Endothelial cell of umbilical vein (primary cell): ENCODE data around the gene PAX2. TPM values are rescaled to one million over a fixed set of nuclear protein-coding genes. Genes with fewer than 3 reads are reported as not detected.

Experiments
- BruUV-seq: library from RNA; stranded (reverse); fragments of 400-500 nt; replicated peaks from 2 replicates; lab custom pipeline; 2021; lab: Mats Ljungman, UMichigan
- CTCF ChIA-PET: fragments of 300-600, 350-600 bp; sonication (Branson Sonifier 250); formaldehyde crosslinking; loops from one replicate; lab custom pipeline; 2021; ENCODE audit warnings: antibody characterized with exemption, inconsistent platforms; lab: Charles Lee
- POLR2A ChIA-PET: fragments of 300-600, 350-600 bp; sonication (Branson Sonifier 250); formaldehyde crosslinking; loops from one replicate; lab custom pipeline; 2021; ENCODE audit warnings: antibody characterized with exemption, inconsistent platforms; lab: Charles Lee
- DNase-seq: peaks from one replicate; pipeline ENCODE4 v3.0.0-alpha.2; 2011; ENCODE audit warnings: low read depth, low spot score
- FAIRE-seq: peaks from 2 replicates; lab custom pipeline; 2011; peaks lifted over from hg19 to GRCh38; lab: Jason Lieb, UNC
- H2AFZ ChIP-seq: 2 replicates; pipeline ENCODE4 v1.6.0; 2012; ENCODE audit warnings: low read depth, low read length, control low read depth, inconsistent platforms
- H3K27ac ChIP-seq: 2 replicates; pipeline ENCODE4 v1.5.1; 2011; ENCODE audit warnings: low read depth, mild to moderate bottlenecking, control low read depth, low read length, moderate library complexity; ENCODE audit not compliant: insufficient read depth
- H3K27me3 ChIP-seq, 2 experiments: 2 replicates each; pipeline versions ENCODE4 v1.6.0 to v1.6.1; 2011; ENCODE audit warnings: low read length in 2 of 2, mixed read lengths in 1 of 2; ENCODE audit not compliant: control insufficient read depth in 2 of 2, insufficient read depth in 2 of 2
- H3K36me3 ChIP-seq, 2 experiments: 2 replicates in 1 of 2; 3 replicates in 1 of 2; pipeline ENCODE4 v1.5.1; 2011; ENCODE audit warnings: low read length in 2 of 2, mild to moderate bottlenecking in 1 of 2, moderate library complexity in 1 of 2; ENCODE audit not compliant: control insufficient read depth in 2 of 2, insufficient read depth in 2 of 2; ENCODE audit errors: extremely low read depth in 1 of 2
- H3K4me1 ChIP-seq: 3 replicates; pipeline ENCODE4 v1.5.1; 2011; ENCODE audit warnings: mild to moderate bottlenecking, low read length; ENCODE audit not compliant: control insufficient read depth, insufficient read depth; ENCODE audit errors: extremely low read depth
- H3K4me2 ChIP-seq: 2 replicates; pipeline ENCODE4 v1.6.1; 2011; ENCODE audit warnings: low read length, control low read depth, mixed read lengths; ENCODE audit not compliant: insufficient read depth
- H3K4me3 ChIP-seq, 3 experiments: fragments of 200-600 bp in 1 of 3; sonication (generic), shearing (Covaris generic) in 1 of 3; replicated peaks in 1 of 3; 2 replicates each; pipeline ENCODE4 v1.5.1; 2011 to 2016; ENCODE audit warnings: control low read depth in 3 of 3, low read length in 3 of 3, mild to moderate bottlenecking in 2 of 3, inconsistent platforms in 1 of 3, low read depth in 1 of 3, moderate library complexity in 1 of 3; ENCODE audit not compliant: insufficient read depth in 1 of 3
- H3K79me2 ChIP-seq: 2 replicates; pipeline ENCODE4 v1.6.0; 2012; ENCODE audit warnings: low read length, inconsistent platforms; ENCODE audit not compliant: control insufficient read depth, insufficient read depth
- H3K9ac ChIP-seq: replicated peaks from 2 replicates; pipeline ENCODE3; 2011; ENCODE audit warnings: low read length, control low read depth; ENCODE audit not compliant: insufficient read depth; ENCODE audit errors: extremely low read depth
- H3K9me1 ChIP-seq: replicated peaks from 3 replicates; pipeline ENCODE4 v1.6.0; 2011; ENCODE audit warnings: mild to moderate bottlenecking, low read length; ENCODE audit not compliant: control insufficient read depth, insufficient read depth; ENCODE audit errors: extremely low read depth
- H3K9me3 ChIP-seq: replicated peaks from 2 replicates; pipeline ENCODE4 v1.5.1; 2012; ENCODE audit warnings: low read length, inconsistent platforms; ENCODE audit not compliant: control insufficient read depth, insufficient read depth
- H4K20me1 ChIP-seq: replicated peaks from 2 replicates; pipeline ENCODE3; 2011; ENCODE audit warnings: mild to moderate bottlenecking, low read length; ENCODE audit not compliant: control insufficient read depth, insufficient read depth; ENCODE audit errors: extremely low read depth
- CTCF ChIP-seq, 2 donors: IDR thresholded peaks; 1 replicate in 1 of 2; 2 replicates in 1 of 2; pipeline ENCODE4 v1.5.1; 2011; ENCODE audit warnings: low read length in 2 of 2, mild to moderate bottlenecking in 2 of 2, moderate library complexity in 2 of 2, control low read depth in 1 of 2, inconsistent platforms in 1 of 2, low read depth in 1 of 2; ENCODE audit not compliant: insufficient read depth in 1 of 2; ENCODE audit errors: extremely low read depth in 1 of 2
- EZH2 ChIP-seq: IDR thresholded peaks from 2 replicates; pipeline ENCODE4 v1.6.1; 2012; ENCODE audit warnings: borderline replicate concordance, low read depth, mild to moderate bottlenecking, moderate library complexity, low read length, inconsistent platforms; ENCODE audit not compliant: severe bottlenecking
- FOS ChIP-seq: IDR thresholded peaks from 2 replicates; pipeline ENCODE4 v1.6.1; 2011; ENCODE audit warnings: mild to moderate bottlenecking, low read length, moderate library complexity, borderline replicate concordance; ENCODE audit not compliant: insufficient read depth
- JUN ChIP-seq: IDR thresholded peaks from 2 replicates; pipeline ENCODE4 v1.6.1; 2011; ENCODE audit warnings: borderline replicate concordance, low read depth; ENCODE audit not compliant: insufficient read length, insufficient read depth
- MYC ChIP-seq: IDR thresholded peaks from one replicate; pipeline ENCODE4 v1.6.1; 2011; ENCODE audit warnings: mild to moderate bottlenecking, low read depth, low read length
- POLR2A ChIP-seq: IDR thresholded peaks from 2 replicates; pipeline ENCODE4 v1.6.1; 2012; ENCODE audit warnings: low read depth, mild to moderate bottlenecking, control low read depth, low read length
- POLR2AphosphoS5 ChIP-seq: IDR thresholded peaks from 2 replicates; pipeline ENCODE4 v1.6.1; 2012; ENCODE audit warnings: low read depth, mild to moderate bottlenecking, control low read depth, low read length, moderate library complexity; ENCODE audit not compliant: insufficient read depth
- dilution Hi-C: fragments of 300-500 bp; cut with MboI; formaldehyde crosslinking; loops from one replicate; pipeline ENCODE4 v1.15.0; 2019; ENCODE audit warnings: low sequenced_read_pairs; ENCODE audit not compliant: extremely low pct_ligation_motif_present
- intact Hi-C: fragments of 100-400 bp; cut with micrococcal nuclease; formaldehyde crosslinking; loops from one replicate; pipeline ENCODE4 v1.10.0; 2022
- polyA plus RNA-seq, 4 experiments: library from polyadenylated mRNA; depleted of rRNA in 3 of 4; stranded (reverse) in 3 of 4; unstranded in 1 of 4; fragments of >200 nt; gene quantifications; 2 replicates each; pipeline versions ENCODE4 v1.2.1 to v1.2.3, GENCODE V29; 2011 to 2012; ENCODE audit warnings: missing spikeins in 1 of 4
- total RNA-seq: library from RNA; stranded (reverse); gene quantifications from 2 replicates; pipeline ENCODE4 v1.2.3, GENCODE V29; 2021
- TF ChIP-seq, protein P1 (sequence below): IDR thresholded peaks from 2 replicates; pipeline ENCODE4 v1.6.1; 2011; ENCODE audit not compliant: insufficient read depth, insufficient read length

PAX2 gene
- total and polyA plus RNA-seq, 2 donors (not counting 3 experiments of a cell fraction or from before 2014, with no cell fraction given): not detected

DNA sequence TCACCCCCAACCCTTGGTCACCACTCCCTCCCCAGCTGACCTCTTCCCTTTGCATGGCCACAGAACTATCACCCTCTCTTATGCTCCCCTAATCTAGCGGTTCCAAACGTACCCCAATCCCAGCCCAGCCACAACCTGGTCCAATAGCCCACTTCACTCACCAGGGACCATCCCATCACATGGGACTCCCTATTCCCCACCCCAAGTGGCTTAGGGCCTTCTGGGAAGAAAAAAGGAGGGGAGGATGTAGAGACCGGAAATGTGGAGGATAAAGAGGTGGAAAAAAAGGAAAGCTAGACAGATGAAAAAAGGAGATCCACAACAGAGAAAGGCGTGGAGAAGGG, 30.3 kb upstream of the PAX2 start:
- CTCF ChIA-PET: no interaction called here
- Histone ChIP-seq H3K9me1 (no peaks in the 10 kb centered on the region), H3K9me3 (no peaks in the 10 kb centered on the region), H3K4me3 (no peak overlapping the region), H3K4me2 (no peak overlapping the region), H3K36me3 (no peaks in the 10 kb centered on the region), H3K4me1 (no peaks in the 10 kb centered on the region), H3K27ac (no peak overlapping the region), H3K9ac (no peak overlapping the region), H2AFZ (no peak overlapping the region), H3K27me3 (peaks cover 73 to 88% of the 10 kb centered on the region in 2 experiments), H4K20me1 (no peaks in the 10 kb centered on the region), H3K79me2 (no peaks in the 10 kb centered on the region)
- FAIRE-seq (no peak), DNase-seq (no peak)
- no TSS peak for BruUV-seq
- dilution Hi-C loops (no loop called here), intact Hi-C loops (no loop called here)
- TF ChIP-seq POLR2AphosphoS5: no peak
- TF ChIP-seq, protein P1, sequence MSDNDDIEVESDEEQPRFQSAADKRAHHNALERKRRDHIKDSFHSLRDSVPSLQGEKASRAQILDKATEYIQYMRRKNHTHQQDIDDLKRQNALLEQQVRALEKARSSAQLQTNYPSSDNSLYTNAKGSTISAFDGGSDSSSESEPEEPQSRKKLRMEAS: no peak
- no peak for TF ChIP-seq POLR2A
- no peak for TF ChIP-seq CTCF (IDR thresholded peaks at IDR 0.05; ENCODE audit: extremely low read depth in 1 of 2, insufficient read depth in 1 of 2, low read depth in 1 of 2, low read length in 2 of 2)
- no peak for TF ChIP-seq EZH2
- no peak for TF ChIP-seq FOS
- no peak for TF ChIP-seq JUN
- TF ChIP-seq MYC: no peak
- POLR2A ChIA-PET: no interaction called here
